Pancreas (tissue), 10 donors: ENCODE measurements around the gene LRRC31. TPM values are rescaled to one million over a fixed set of nuclear protein-coding genes. Genes with fewer than 3 reads are reported as not detected.

ENCODE experiments used
- ATAC-seq, 4 donors: fragments of 200-7000 bp; cut with Tn5 transposase; one replicate each; pipeline versions ENCODE4 v1.8.0 to v1.9.1; 2020; ENCODE audit warnings: mild to moderate bottlenecking in 4 of 4, moderate library complexity in 4 of 4
- DNase-seq, 6 donors: peaks; one replicate each; pipeline ENCODE4 v3.0.0-alpha.2; 2020
- FAIRE-seq: peaks from 2 replicates; lab custom pipeline; 2012; peaks lifted over from hg19 to GRCh38; lab: Jason Lieb, UNC
- H3K27ac ChIP-seq, 4 donors: fragments of 200-600 bp; sonication (generic); 1 replicate in 3 of 4; 2 replicates in 1 of 4; pipeline versions ENCODE4 v1.5.0 to v1.8.0; 2020
- H3K27me3 ChIP-seq, 4 donors: fragments of 200-600 bp; one replicate each; pipeline ENCODE4 v1.8.0; 2021
- H3K36me3 ChIP-seq, 3 donors: fragments of 200-600 bp; sonication (generic) in 1 of 3; one replicate each; pipeline versions ENCODE4 v1.5.0 to v1.8.0; 2020 to 2021
- H3K4me1 ChIP-seq, 3 donors: fragments of 200-600 bp; one replicate each; pipeline ENCODE4 v1.8.0; 2021
- H3K4me3 ChIP-seq, 4 donors: fragments of 200-600 bp; sonication (generic) in 2 of 4; one replicate each; pipeline versions ENCODE4 v1.5.0 to v1.8.0; 2020 to 2021
- H3K9me3 ChIP-seq, 4 donors: fragments of 200-600 bp; one replicate each; pipeline ENCODE4 v1.8.0; 2021
- WGBS, 2 donors: extraction: QIAGEN DNeasy Blood & Tissue Kit; methylation state at CpG; one replicate each; pipeline ENCODE4 v1.1.7; 2013; 5-methylcytosine and 5-hydroxymethylcytosine counted together
- intact Hi-C, 3 donors: fragments of 100-400 bp; cut with DNase I; formaldehyde crosslinking; loops; one replicate each; pipeline versions ENCODE4 v1.11.1 to v1.14.2; 2022
- polyA plus RNA-seq, 2 donors: library from polyadenylated mRNA; stranded (reverse); fragments of 200-250 nt; gene quantifications; one replicate each; pipeline ENCODE4 v1.2.3, GENCODE V29; 2013
- total RNA-seq, 6 donors: library from RNA; stranded (reverse); fragmentation: NEBNext Ultra II Directional in 4 of 6; extraction: Animal tissue kit (Norgen Biotek cat#: 25700) in 4 of 6; gene quantifications; one replicate each; pipeline versions ENCODE4 v1.2.1 to v1.2.4, GENCODE V29; 2021 to 2023
- TF ChIP-seq, protein P1 (sequence below), 4 donors: fragments of 200-600 bp; sonication (generic) in 3 of 4; IDR thresholded peaks; one replicate each; pipeline versions ENCODE4 v1.5.0 to v1.8.0; 2021; ENCODE audit warnings: antibody characterized with exemption in 4 of 4
- donor health status: healthy with polysubstance abuse.
- donor health status: DM: no; HTN: no; CAD: no; lungs with moderate emphysema.
- donor health status: DM: no; HTN: no; CAD: no.
- donor health status: control.
- donor health status: control.
- donor health status: Bipolar disorder and iron deficiency.
- donor health status: DM: yes; HTN: yes; CAD: no.
- donor health status: DM: no; HTN: no; CAD: no.
- donor health status: DM: no; HTN: no; CAD: no.
- donor health status: DM: yes; HTN: yes; CAD: no.

The LRRC31 gene
- total and polyA plus RNA-seq, 8 donors = 0.19 TPM; not detected in 7

DNA sequence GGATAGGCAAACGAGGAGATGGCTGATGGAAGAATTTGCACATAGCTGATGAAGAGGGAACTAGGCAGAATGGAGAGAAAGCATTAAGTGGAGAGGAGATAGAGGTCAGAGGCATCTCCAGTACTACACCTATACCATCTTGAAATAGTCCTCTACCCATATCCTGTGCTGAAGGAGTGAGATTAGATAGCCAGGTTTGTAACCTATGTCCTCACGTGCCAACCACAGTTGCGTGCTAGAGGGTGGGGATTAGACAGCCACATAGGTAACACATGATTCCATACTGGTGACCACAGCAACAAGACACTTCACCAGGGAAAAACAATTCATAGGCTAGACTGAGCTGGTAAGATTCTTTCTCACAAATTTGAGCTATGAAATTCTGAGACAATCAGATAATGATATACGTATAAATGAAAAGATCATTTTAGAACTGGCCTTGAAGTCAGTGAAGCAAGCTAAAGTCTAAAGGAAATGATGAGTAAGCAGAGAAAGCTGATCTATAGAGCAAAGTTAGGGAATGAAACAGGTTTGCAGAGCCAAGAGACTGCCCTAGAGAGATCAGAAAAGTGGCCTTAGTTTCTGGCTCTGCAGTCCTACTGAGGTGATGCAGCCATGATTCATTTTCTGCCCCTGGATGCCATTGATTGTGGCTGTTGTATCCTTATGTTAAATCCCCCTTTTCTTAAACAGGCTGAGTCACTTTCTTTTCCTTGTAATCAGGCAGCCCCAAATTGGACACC is 78.9 kb downstream of the LRRC31 start:
- H3K36me3 ChIP-seq = peaks cover 0 to 16% (median 3%) of the 10 kb centered on the region in 3 donors
- no peak overlapping the region for H3K27ac ChIP-seq
- H3K9me3 ChIP-seq = no peaks in the 10 kb centered on the region
- H3K4me3 ChIP-seq = no peak overlapping the region
- intact Hi-C loops = no loop called here
- H3K27me3 ChIP-seq = no peaks in the 10 kb centered on the region
- no peak for ATAC-seq
- no peaks in the 10 kb centered on the region for H3K4me1 ChIP-seq
- TF ChIP-seq, protein P1, sequence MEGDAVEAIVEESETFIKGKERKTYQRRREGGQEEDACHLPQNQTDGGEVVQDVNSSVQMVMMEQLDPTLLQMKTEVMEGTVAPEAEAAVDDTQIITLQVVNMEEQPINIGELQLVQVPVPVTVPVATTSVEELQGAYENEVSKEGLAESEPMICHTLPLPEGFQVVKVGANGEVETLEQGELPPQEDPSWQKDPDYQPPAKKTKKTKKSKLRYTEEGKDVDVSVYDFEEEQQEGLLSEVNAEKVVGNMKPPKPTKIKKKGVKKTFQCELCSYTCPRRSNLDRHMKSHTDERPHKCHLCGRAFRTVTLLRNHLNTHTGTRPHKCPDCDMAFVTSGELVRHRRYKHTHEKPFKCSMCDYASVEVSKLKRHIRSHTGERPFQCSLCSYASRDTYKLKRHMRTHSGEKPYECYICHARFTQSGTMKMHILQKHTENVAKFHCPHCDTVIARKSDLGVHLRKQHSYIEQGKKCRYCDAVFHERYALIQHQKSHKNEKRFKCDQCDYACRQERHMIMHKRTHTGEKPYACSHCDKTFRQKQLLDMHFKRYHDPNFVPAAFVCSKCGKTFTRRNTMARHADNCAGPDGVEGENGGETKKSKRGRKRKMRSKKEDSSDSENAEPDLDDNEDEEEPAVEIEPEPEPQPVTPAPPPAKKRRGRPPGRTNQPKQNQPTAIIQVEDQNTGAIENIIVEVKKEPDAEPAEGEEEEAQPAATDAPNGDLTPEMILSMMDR (IDR thresholded peaks at IDR 0.05) = no peak
- WGBS, 2 donors = 85 to 91% methylated on average over 4 of the region's 4 CpGs
- DNase-seq = no peak
- no peak for FAIRE-seq

DNA sequence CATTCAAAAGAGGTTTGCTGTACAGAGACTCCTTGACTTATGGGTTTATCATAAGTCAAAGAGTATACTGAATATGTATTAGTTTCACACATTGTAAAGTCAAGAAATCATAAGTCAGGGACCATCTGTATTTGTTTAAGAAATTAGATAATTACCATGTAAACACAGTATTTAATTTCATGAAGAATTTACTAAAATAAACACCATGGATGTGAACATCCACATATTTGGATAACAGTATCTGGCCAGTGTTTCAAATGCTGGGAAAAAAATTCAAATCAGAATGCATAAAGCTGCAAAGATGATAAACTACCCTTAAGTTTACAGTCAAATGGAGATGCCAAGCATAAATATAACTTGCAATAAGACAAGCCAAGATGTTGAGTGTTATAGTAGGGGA is 79.5 kb downstream of the LRRC31 start:
- H3K4me1 ChIP-seq = no peaks in the 10 kb centered on the region
- H3K27me3 ChIP-seq = no peaks in the 10 kb centered on the region
- no peak overlapping the region for H3K4me3 ChIP-seq
- no peaks in the 10 kb centered on the region for H3K9me3 ChIP-seq
- ATAC-seq (no peak), DNase-seq (no peak), FAIRE-seq (no peak)
- intact Hi-C loops = no loop called here
- TF ChIP-seq, protein P1 (IDR thresholded peaks at IDR 0.05) = no peak
- H3K27ac ChIP-seq = no peak overlapping the region
- H3K36me3 ChIP-seq = peaks cover 0 to 16% (median 3%) of the 10 kb centered on the region in 3 donors

Other genes with a start within 250 kb of the LRRC31 start
- 10 to 100 TPM; 28.6 to 53.8 (median 47.5) TPM for gene MECOM, start 206.2 kb downstream of the LRRC31 start, total RNA-seq
- gene MECOM, start 206.2 kb downstream of the LRRC31 start, polyA plus RNA-seq = 10 to 100 TPM in 1 of 2 donors, 1 to 10 TPM in 1; 8.7 to 19.6 TPM
- 10 to 100 TPM in 2 of 6 donors, 1 to 10 TPM in 3, not detected in 1; 1.0 to 11.1 (median 2.7) TPM for gene TERC, start 104.9 kb downstream of the LRRC31 start, total RNA-seq
- not detected for gene TERC, start 104.9 kb downstream of the LRRC31 start, polyA plus RNA-seq
- gene ACTRT3, start 100.4 kb downstream of the LRRC31 start, total RNA-seq = under 1 TPM; 0.14 to 0.75 (median 0.37) TPM
- gene ACTRT3, start 100.4 kb downstream of the LRRC31 start, polyA plus RNA-seq = under 1 TPM; 0.49 to 0.82 TPM
- 1 to 10 TPM; 5.0 to 9.1 (median 6.7) TPM for gene MYNN, start 96.5 kb downstream of the LRRC31 start, total RNA-seq
- gene MYNN, start 96.5 kb downstream of the LRRC31 start, polyA plus RNA-seq = 1 to 10 TPM; 4.0 to 7.0 TPM
- not detected for gene LRRIQ4, start 57.1 kb downstream of the LRRC31 start, total RNA-seq
- not detected for gene LRRIQ4, start 57.1 kb downstream of the LRRC31 start, polyA plus RNA-seq
- gene LRRC34, start 57.0 kb downstream of the LRRC31 start, total RNA-seq = under 1 TPM; 0.14 to 0.81 (median 0.57) TPM
- 1 to 10 TPM; 1.1 to 1.9 TPM for gene LRRC34, start 57.0 kb downstream of the LRRC31 start, polyA plus RNA-seq
- gene SAMD7, start 41.6 kb upstream of the LRRC31 start, total RNA-seq = not detected
- not detected for gene SAMD7, start 41.6 kb upstream of the LRRC31 start, polyA plus RNA-seq
- 100 to 1,000 TPM in 3 of 6 donors, 10 to 100 TPM in 3; 89.0 to 119 (median 100) TPM for gene SEC62, start 96.9 kb upstream of the LRRC31 start, total RNA-seq
- gene SEC62, start 96.9 kb upstream of the LRRC31 start, polyA plus RNA-seq = 10 to 100 TPM; 23.6 to 96.5 TPM
- 10 to 100 TPM in 3 of 6 donors, 1 to 10 TPM in 3; 7.6 to 12.7 (median 10.2) TPM for gene GPR160, start 168.1 kb upstream of the LRRC31 start, total RNA-seq
- gene GPR160, start 168.1 kb upstream of the LRRC31 start, polyA plus RNA-seq = 1 to 10 TPM; 4.4 to 5.1 TPM